GM21526 (cell line): Measurements from ENCODE around the gene GXYLT2.

ENCODE experiments used
- ATAC-seq: cut with Tn5 transposase; IDR thresholded peaks from one replicate; pipeline ENCODE4 v1.9.1; 2021; ENCODE audit warnings: moderate library complexity; ENCODE audit not compliant: unreplicated experiment, low FRiP score

Gene GXYLT2

GRCh38 chr3:73004316-73004715 lies 116.5 kb downstream of the GXYLT2 start:
- ATAC-seq = no peak

GRCh38 chr3:73007992-73008712 lies 120.3 kb downstream of the GXYLT2 start:
- no peak for ATAC-seq

- ATAC-seq = no peak
Observed at GRCh38 chr3:73009008-73009407, 121.2 kb downstream of the GXYLT2 start.

GRCh38 chr3:73009750-73010149 lies 121.9 kb downstream of the GXYLT2 start:
- no peak for ATAC-seq

GRCh38 chr3:73010158-73010557 lies 122.3 kb downstream of the GXYLT2 start:
- no peak for ATAC-seq

GRCh38 chr3:73018298-73018697 lies 130.5 kb downstream of the GXYLT2 start:
- ATAC-seq = no peak

GRCh38 chr3:73018790-73019441 lies 131.1 kb downstream of the GXYLT2 start:
- ATAC-seq = no peak

GRCh38 chr3:73021301-73021835 lies 133.5 kb downstream of the GXYLT2 start:
- no peak for ATAC-seq

GRCh38 chr3:73024836-73025235 lies 137.0 kb downstream of the GXYLT2 start:
- ATAC-seq = no peak

- ATAC-seq = no peak
Observed at GRCh38 chr3:73026111-73026759, 138.4 kb downstream of the GXYLT2 start.
